Measurements from ENCODE around the gene TCEAL1. TPM values are rescaled to one million over a fixed set of nuclear protein-coding genes. Genes with fewer than 3 reads are reported as not detected.

The TCEAL1 gene
- total and polyA plus RNA-seq, 8 donors, result 5.9 to 31.9 (median 10.2) TPM

DNA sequence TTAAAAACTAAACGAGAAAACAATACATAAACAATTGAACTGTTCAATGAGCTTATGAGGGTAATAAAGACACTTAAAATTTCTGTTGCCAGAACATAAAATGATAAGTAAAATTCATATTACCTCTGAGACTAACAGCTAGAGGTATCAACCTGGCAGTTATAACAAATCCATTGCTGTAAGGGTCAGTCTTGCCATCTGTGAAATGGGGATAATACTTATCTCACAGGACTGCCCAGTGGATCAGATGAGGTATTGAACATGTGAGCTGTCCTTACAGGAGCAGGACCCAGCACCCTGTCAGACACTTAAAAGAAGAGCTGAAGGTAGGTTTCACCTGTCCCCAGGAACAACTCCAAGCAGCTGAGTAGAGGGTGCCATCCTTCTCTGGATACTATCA lies 18.5 kb upstream of the TCEAL1 start:
- no peak for ATAC-seq

DNA sequence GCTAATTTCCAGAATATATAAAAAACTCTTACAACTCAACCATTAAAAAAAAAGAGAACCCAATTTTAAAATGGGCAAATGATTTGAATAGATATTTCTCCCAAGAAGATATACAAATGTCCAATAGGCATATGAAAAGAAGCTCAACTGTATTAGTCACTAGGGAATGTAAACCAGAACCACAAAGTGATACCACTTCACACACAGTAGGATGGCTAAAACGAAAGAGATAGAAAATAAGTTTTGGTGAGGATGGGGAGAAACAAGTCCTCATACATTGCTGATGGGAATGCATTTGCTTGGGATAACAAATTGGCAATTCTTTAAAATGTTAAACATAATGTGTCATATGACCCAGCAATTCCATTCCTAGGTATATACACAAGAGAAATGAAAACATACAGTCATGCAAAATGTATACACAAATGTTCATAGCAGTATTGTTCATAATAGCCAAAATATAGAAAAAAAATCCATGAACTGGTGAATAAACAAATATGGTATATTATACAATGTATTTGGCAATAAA lies 15.3 kb upstream of the TCEAL1 start:
- FAIRE-seq (no peak), ATAC-seq (no peak), DNase-seq (no peak)
- H3K27ac ChIP-seq, result no peak overlapping the region
- TF ChIP-seq, protein P1, sequence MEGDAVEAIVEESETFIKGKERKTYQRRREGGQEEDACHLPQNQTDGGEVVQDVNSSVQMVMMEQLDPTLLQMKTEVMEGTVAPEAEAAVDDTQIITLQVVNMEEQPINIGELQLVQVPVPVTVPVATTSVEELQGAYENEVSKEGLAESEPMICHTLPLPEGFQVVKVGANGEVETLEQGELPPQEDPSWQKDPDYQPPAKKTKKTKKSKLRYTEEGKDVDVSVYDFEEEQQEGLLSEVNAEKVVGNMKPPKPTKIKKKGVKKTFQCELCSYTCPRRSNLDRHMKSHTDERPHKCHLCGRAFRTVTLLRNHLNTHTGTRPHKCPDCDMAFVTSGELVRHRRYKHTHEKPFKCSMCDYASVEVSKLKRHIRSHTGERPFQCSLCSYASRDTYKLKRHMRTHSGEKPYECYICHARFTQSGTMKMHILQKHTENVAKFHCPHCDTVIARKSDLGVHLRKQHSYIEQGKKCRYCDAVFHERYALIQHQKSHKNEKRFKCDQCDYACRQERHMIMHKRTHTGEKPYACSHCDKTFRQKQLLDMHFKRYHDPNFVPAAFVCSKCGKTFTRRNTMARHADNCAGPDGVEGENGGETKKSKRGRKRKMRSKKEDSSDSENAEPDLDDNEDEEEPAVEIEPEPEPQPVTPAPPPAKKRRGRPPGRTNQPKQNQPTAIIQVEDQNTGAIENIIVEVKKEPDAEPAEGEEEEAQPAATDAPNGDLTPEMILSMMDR (IDR thresholded peaks at IDR 0.05), result no peak
- H3K4me1 ChIP-seq, result peaks cover 0 to 6% (median 0%) of the 10 kb centered on the region in 3 donors
- no peak overlapping the region for H3K4me3 ChIP-seq
- intact Hi-C loops (cut with DNase I), result no loop called here
- H3K36me3 ChIP-seq, result no peaks in the 10 kb centered on the region
- H3K9me3 ChIP-seq, result no peaks in the 10 kb centered on the region
- no peaks in the 10 kb centered on the region for H3K27me3 ChIP-seq
- WGBS, 2 donors, result 38 to 68% methylated on average over 1 of the region's 1 CpG

More for the DNA sequence above, 18.5 kb upstream of the TCEAL1 start:
- Histone ChIP-seq H3K4me1 (no peaks in the 10 kb centered on the region), H3K27me3 (no peaks in the 10 kb centered on the region), H3K27ac (no peak overlapping the region), H3K36me3 (no peaks in the 10 kb centered on the region), H3K9me3 (no peaks in the 10 kb centered on the region), H3K4me3 (no peak overlapping the region)
- intact Hi-C loops (cut with DNase I), result no loop called here
- TF ChIP-seq, protein P1 (IDR thresholded peaks at IDR 0.05), result no peak
- FAIRE-seq, result no peak
- DNase-seq, result no peak
- WGBS, 2 donors, result 50 to 78% methylated on average over 1 of the region's 1 CpG

DNA sequence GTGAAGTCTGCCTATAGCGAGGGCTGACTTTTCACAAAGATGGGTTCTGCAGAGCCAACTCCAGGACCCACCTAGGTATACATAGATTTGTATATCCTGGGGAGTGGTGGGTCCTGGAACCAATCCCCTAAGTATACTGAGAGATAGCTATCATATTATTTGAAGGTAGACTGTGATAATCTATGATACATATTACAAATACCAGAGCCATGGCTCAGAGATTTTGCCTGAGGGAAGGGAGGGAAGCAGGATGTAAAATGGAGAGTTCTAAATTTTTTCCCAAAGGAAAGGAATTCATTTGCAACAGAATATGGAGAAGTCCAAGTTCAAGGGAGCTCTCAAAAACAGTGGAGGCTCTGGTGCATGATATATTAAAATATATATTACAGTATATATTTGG lies 13.8 kb upstream of the TCEAL1 start:
- 70 to 100% methylated on average over 1 of the region's 1 CpG for WGBS, 2 donors
- FAIRE-seq (no peak), DNase-seq (no peak), ATAC-seq (no peak)
- Histone ChIP-seq H3K4me3 (no peak overlapping the region), H3K4me1 (peaks cover 0 to 6% (median 0%) of the 10 kb centered on the region in 3 donors), H3K9me3 (no peaks in the 10 kb centered on the region), H3K27ac (no peak overlapping the region), H3K36me3 (no peaks in the 10 kb centered on the region), H3K27me3 (no peaks in the 10 kb centered on the region)
- TF ChIP-seq, protein P1 (IDR thresholded peaks at IDR 0.05), result no peak
- intact Hi-C loops (cut with DNase I), result no loop called here

DNA sequence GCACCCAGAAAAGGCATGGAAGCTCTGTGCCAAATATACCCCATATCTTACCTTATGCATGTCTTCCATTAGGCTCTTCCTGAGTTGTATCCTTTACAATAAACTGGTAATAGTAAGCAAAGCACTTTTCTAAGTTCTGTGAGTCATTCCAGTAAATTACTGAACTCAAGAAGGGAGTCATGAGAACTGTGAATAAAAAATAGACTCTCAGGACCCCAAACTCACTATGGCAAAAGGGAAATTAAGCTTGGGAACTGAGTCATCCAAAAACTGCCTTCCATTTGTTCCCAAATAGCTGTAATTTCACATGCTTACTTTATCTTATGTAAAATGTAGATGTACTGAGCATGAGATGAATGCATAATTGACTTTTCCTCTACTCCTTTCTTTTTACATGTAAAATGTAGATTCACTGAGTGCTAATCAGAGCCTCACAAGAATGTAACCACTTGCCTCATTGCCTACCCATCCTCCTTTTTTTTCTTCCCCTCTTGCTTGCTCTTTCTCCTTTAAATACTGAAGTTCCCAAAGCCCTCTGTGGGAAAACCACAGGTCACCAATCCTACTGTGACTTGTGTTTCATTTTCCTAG lies 12.9 kb upstream of the TCEAL1 start:
- Histone ChIP-seq H3K27me3 (no peaks in the 10 kb centered on the region), H3K9me3 (no peaks in the 10 kb centered on the region), H3K36me3 (no peaks in the 10 kb centered on the region), H3K4me1 (peaks cover 0 to 6% (median 0%) of the 10 kb centered on the region in 3 donors), H3K4me3 (no peak overlapping the region), H3K27ac (no peak overlapping the region)
- ATAC-seq (no peak), FAIRE-seq (no peak), DNase-seq (no peak)
- intact Hi-C loops (cut with DNase I), result no loop called here
- TF ChIP-seq, protein P1 (IDR thresholded peaks at IDR 0.05), result no peak

DNA sequence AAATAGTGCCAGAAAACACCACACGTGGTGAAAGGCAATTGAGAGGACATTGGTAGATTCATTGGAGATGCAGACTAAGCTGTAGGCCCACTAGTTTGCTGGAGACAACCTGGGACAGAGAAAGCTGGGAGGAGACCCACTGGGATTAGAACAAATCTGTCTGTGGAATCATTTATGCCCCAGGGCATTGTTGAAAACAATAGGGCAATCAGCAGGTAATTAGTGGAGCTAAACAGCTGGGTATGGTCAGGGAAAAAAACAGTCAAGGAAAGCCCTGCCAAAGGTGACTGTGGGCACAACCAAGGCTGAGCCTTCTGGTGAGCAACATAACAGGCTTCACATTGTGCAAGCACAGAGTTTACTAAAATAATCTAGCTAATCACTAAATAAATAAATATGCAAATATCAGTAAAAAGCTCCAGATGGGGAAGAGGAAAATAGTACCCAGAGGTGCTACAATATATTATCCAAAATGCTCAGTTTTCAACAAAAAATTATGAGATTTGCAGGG lies 12.0 kb upstream of the TCEAL1 start:
- ATAC-seq, result peak; percentile 52 to 77 (median 63)
- Histone ChIP-seq H3K4me1 (peaks cover 0 to 6% (median 0%) of the 10 kb centered on the region in 3 donors), H3K9me3 (no peaks in the 10 kb centered on the region), H3K36me3 (no peaks in the 10 kb centered on the region), H3K27me3 (no peaks in the 10 kb centered on the region), H3K27ac (peak overlapping the region in 2 of 4 donors; percentile 3 to 19), H3K4me3 (no peak overlapping the region)
- FAIRE-seq, result no peak
- no peak for DNase-seq
- TF ChIP-seq, protein P1 (IDR thresholded peaks at IDR 0.05), result no peak
- WGBS, 2 donors, result 19 to 30% methylated on average over 1 of the region's 1 CpG
- intact Hi-C loops (cut with DNase I), result no loop called here
